ENCODE measurements around the gene NRG2. TPM values are rescaled to one million over a fixed set of nuclear protein-coding genes. Genes with fewer than 3 reads are reported as not detected.

NRG2 gene
- total and polyA plus RNA-seq, 2 experiments from 2014 or later: 13.5 to 20.7 TPM

DNA sequence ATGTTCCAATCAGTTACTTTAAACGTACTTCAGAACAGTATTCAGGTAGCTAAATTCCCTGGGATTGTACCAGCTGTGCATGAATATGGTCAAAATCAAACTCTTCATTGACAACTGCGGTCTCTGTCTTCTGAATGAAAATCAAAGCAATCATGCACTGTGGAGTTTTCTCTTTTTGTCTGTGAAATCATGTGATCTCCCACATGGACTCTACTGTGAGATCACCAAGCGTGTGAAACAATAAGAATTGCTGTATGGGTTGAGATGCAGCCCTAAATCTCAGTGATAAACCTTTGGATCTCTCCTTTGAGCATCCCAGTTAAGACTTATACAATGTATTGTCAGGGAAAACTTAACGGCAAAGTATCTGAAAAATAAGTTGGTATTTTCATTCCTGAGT lies 6.1 kb downstream of the NRG2 start:
- H3K27me3 ChIP-seq: no peaks in the 10 kb centered on the region
- H3K9me3 ChIP-seq (ENCODE audit: low read depth): no peaks in the 10 kb centered on the region
- H3K27ac ChIP-seq: no peak overlapping the region
- no peak for DNase-seq (ENCODE audit: low read depth in 1 of 2, low spot score in 1 of 2)
- H3K4me3 ChIP-seq: no peak overlapping the region
- H3K4me1 ChIP-seq (ENCODE audit: low read depth): peaks cover 56% of the 10 kb centered on the region
- TF ChIP-seq, protein P1, sequence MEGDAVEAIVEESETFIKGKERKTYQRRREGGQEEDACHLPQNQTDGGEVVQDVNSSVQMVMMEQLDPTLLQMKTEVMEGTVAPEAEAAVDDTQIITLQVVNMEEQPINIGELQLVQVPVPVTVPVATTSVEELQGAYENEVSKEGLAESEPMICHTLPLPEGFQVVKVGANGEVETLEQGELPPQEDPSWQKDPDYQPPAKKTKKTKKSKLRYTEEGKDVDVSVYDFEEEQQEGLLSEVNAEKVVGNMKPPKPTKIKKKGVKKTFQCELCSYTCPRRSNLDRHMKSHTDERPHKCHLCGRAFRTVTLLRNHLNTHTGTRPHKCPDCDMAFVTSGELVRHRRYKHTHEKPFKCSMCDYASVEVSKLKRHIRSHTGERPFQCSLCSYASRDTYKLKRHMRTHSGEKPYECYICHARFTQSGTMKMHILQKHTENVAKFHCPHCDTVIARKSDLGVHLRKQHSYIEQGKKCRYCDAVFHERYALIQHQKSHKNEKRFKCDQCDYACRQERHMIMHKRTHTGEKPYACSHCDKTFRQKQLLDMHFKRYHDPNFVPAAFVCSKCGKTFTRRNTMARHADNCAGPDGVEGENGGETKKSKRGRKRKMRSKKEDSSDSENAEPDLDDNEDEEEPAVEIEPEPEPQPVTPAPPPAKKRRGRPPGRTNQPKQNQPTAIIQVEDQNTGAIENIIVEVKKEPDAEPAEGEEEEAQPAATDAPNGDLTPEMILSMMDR (IDR thresholded peaks at IDR 0.05; ENCODE audit: low read depth, low read length): no peak
- H3K36me3 ChIP-seq: no peaks in the 10 kb centered on the region

DNA sequence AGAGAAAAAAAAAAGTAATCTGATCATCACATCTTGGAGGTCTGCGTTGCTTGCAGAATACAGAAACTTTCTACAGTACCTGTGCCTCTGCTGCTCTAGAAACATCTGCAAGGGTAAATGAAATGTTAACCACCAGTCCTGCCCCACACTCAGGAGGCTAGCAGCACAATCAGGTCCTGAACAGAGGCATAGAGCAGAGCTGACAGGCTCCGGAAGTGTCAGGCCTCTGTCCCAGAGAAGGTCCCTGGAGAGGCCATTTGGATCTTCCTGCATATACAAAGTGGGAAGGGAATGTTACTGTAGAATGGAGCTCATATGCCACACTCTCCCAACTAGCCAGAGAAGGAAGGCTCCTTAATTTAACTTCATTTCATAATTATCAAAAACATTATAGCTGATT lies 7.2 kb downstream of the NRG2 start:
- no peak overlapping the region for H3K4me3 ChIP-seq
- H3K36me3 ChIP-seq: no peaks in the 10 kb centered on the region
- peak in 1 of 2 donors; percentile 42 for DNase-seq (ENCODE audit: low read depth in 1 of 2, low spot score in 1 of 2)
- TF ChIP-seq, protein P1 (IDR thresholded peaks at IDR 0.05; ENCODE audit: low read depth, low read length): no peak
- peaks cover 49% of the 10 kb centered on the region for H3K4me1 ChIP-seq (ENCODE audit: low read depth)
- no peaks in the 10 kb centered on the region for H3K27me3 ChIP-seq
- H3K27ac ChIP-seq: peak overlapping the region; percentile 56
- no peaks in the 10 kb centered on the region for H3K9me3 ChIP-seq (ENCODE audit: low read depth)

DNA sequence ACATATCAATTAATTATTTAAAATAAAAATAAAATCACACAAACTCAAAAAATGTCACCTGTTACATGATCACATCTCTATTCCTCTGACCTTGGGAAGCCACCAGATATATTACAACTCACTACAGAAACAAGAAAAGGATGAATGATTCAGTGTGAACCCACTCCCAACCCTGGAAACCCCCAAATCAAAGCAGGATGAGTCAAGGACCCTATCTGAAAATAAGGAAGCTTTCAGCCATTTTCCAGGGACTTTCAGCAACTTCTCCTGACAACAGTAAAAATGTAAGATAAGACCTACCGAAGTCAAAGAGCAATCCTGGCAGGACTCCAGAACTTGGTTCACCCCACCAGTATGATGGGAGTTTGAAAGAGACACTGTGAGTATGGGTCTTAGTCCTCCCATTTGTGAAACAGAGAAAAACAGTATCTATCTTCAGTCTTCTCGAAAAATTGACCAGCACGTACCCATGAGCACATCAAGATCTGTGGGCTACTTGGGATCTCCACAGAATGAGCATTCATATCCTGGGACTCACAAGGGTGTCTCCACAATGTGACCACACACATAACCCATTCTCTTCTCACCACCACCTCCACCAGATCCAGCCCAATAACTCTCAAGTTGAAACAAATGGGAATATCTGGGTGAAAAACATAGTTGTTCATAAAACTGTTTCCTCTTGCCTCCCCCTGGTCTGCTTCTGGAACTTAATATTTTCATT lies 9.9 kb downstream of the NRG2 start:
- Histone ChIP-seq H3K27ac (no peak overlapping the region), H3K4me3 (no peak overlapping the region), H3K4me1 (ENCODE audit: low read depth) (peaks cover 34% of the 10 kb centered on the region), H3K27me3 (no peaks in the 10 kb centered on the region), H3K9me3 (ENCODE audit: low read depth) (no peaks in the 10 kb centered on the region), H3K36me3 (no peaks in the 10 kb centered on the region)
- TF ChIP-seq, protein P1 (IDR thresholded peaks at IDR 0.05; ENCODE audit: low read depth, low read length): no peak
- no peak for DNase-seq (ENCODE audit: low read depth in 1 of 2, low spot score in 1 of 2)

DNA sequence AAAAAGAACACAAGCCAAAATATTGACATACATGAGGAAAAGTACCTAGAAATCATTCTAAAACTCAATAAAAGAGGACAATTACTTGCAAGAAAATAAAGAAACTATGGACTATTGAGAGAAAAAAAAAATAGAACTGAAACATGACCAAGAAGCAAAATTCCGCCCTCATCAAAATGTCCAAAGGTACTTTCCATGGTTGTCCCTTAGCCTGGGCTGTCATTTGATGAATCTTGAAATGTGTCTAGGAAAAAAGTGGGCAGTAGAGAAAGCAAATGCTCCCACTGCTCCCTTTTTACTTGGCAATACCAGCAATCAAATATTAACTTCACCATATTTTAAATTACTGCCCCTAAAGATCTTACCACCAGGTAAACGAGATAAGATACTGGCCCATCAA lies 10.8 kb downstream of the NRG2 start:
- no peaks in the 10 kb centered on the region for H3K9me3 ChIP-seq (ENCODE audit: low read depth)
- no peak overlapping the region for H3K27ac ChIP-seq
- no peaks in the 10 kb centered on the region for H3K27me3 ChIP-seq
- TF ChIP-seq, protein P1 (IDR thresholded peaks at IDR 0.05; ENCODE audit: low read depth, low read length): no peak
- H3K36me3 ChIP-seq: no peaks in the 10 kb centered on the region
- peaks cover 29% of the 10 kb centered on the region for H3K4me1 ChIP-seq (ENCODE audit: low read depth)
- H3K4me3 ChIP-seq: no peak overlapping the region
- DNase-seq (ENCODE audit: low read depth in 1 of 2, low spot score in 1 of 2): no peak

DNA sequence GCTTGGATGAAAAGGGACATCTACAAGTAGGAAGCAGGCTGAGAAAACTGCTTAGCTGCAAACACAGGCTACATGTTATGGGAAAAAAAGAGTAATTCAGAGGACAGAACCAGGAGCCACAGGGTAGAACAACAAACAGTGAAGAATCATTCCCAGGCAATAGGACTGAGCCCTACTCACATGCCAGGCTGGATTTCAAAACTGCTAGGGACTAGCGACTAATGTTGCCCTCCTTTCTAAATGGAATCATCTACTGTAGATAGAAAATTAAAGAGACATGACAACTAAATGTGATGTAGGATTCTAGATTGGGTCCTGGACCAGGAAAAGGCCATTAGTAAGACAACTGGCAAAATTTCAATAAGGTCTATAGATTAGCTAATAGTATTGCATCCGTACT lies 15.3 kb downstream of the NRG2 start:
- Histone ChIP-seq H3K4me3 (no peak overlapping the region), H3K27me3 (no peaks in the 10 kb centered on the region), H3K4me1 (ENCODE audit: low read depth) (peaks cover 21% of the 10 kb centered on the region), H3K36me3 (no peaks in the 10 kb centered on the region), H3K9me3 (ENCODE audit: low read depth) (no peaks in the 10 kb centered on the region), H3K27ac (no peak overlapping the region)
- no peak for DNase-seq (ENCODE audit: low read depth in 1 of 2, low spot score in 1 of 2)
- TF ChIP-seq, protein P1 (IDR thresholded peaks at IDR 0.05; ENCODE audit: low read depth, low read length): no peak

Measured in cardiac muscle cell (in vitro differentiated cells and primary cell).